ENCODE data around the gene HOXD9.

GRCh38 chr2:176138526-176138922 is 16.0 kb downstream of the HOXD9 start:
- no peak for TF ChIP-seq CTCF (IDR thresholded peaks at IDR 0.05)
- no peak for TF ChIP-seq POLR2AphosphoS5 (IDR thresholded peaks at IDR 0.05)
